ENCODE measurements around the gene ALAS1.

GRCh38 chr3:52195823-52196331, 2.1 kb upstream of the ALAS1 start:
- no peak for TF ChIP-seq CTCF (IDR thresholded peaks at IDR 0.05)
- no peak for TF ChIP-seq POLR2A (IDR thresholded peaks at IDR 0.05)

Measured in adrenal gland (tissue), 5 donors.